ENCODE data around the gene DLGAP1. TPM values are rescaled to one million over a fixed set of nuclear protein-coding genes. Genes with fewer than 3 reads are reported as not detected.

DLGAP1 gene
- total RNA-seq, 1 donor from 2014 or later = 0.48 TPM

DNA sequence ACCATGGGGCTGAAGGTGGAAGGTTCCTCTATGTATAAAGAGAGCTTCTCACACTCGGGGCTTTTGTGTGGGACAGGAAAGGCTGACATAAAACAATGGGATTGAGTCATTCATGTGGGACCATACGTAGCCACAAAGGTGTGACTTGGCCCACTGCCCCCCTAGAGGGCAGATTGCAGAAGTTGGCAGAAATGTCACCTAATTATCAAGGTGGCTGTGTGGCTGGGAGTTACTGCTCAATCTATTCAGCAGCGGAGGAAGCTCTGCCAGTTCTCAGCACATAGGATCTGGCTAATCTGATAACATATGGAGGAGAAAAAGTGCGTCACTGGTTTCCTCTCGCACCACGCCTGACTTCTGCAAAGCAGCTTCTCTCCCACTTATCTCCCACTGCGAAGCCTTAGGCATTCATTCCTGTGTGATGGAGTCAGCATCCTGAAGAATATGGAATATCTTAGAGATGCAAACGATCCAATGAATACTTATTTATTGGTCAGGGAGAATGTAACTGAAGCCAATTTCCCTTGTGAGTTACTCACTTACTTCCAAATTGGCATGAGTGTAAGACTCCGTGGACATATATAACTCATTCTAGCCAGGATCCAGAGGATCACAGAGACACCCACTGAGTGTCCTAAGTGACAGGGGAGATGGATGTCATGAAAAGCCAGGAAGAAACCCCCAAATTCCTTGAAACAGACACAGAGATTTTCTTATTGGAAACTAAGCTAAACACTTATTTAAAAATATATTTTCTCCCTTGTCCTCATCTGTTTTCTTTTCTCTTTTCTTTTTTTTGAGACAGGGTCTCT, 660.4 kb downstream of the DLGAP1 start:
- DNase-seq (ENCODE audit: low spot score) (no peak), ATAC-seq (no peak)

DNA sequence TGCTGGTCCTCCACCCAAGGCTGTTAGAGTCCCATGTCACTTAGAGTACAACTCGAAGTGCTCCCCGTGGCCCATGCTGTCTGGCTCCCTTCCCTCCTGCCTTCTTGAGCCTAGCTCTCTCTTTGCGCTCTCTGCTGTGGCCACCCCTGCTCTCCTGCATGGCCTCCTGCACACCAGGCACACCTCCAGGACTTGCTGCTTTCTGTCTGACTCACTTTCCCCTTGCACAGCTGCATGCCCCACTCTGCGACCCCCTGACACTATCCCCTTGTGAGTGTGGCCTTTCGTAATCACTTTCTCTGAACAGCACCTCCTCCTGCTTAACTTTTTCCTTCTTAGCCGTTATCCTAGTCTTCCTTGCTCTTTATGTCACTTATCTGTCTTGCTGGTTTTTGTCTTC, 661.6 kb downstream of the DLGAP1 start:
- no peak for DNase-seq (ENCODE audit: low spot score)
- no peak for ATAC-seq

DNA sequence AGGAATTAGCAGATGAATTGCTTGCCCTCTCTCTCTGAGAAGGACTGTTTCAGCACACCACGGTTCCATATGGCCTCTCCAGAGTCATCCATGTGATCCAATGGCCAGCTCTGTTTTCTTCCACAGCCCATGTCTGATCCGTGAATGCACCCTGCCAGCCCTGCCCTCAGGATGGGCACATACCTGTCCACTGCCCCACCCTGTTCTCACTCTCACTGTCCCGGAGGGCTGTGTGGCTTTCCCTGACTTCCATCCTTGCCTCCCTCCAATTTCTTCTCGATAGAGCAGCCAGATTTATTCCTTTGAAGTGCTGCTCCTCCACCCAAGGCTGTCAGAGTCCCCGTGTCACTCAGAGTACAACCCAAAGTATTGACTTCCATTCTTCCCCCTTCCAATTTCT, 662.0 kb downstream of the DLGAP1 start:
- DNase-seq (ENCODE audit: low spot score) (no peak), ATAC-seq (no peak)

- DNase-seq (ENCODE audit: low spot score) = no peak
- ATAC-seq = no peak
These were observed 662.4 kb downstream of the DLGAP1 start for GRCh38 chr18:3792711-3793110.

DNA sequence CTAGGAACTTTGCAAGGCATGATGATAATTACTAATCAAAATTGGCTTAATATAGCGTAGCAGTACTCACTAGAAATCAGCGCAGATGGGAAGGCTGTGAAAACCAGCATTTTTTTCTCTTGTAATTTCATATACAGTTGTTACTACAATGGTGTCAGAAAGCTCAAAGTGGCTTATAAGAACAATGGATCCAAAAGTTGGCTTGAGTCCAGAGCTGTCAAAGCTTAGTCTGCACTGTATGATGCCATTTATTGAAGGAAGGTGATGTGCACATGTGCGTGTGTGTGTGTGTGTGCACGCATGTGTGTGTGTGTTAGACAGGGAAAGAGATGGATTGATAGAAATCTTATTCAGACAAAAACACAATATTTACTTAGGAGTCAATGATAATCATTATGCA, 663.9 kb downstream of the DLGAP1 start:
- DNase-seq (ENCODE audit: low spot score) (no peak), ATAC-seq (no peak)

DNA sequence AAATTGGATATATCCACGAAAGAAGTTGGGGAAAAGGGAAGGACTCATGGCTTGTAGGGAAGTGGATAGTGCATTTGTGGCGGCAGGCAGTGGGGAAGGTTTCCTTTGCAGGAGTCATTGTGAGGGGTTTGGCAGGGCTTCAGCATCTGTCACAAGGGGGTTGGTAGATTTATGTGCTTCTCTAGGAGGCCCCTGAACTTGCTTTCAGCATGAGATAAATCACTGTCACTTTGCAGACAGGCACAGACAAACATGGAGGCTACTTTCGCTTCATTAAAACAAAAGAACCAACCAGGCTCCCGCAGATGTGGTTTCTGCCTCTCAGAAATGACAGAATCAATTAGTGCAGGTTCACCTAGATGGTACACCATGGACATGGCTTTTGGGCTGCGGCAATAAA, 664.4 kb downstream of the DLGAP1 start:
- ATAC-seq (no peak), DNase-seq (ENCODE audit: low spot score) (no peak)

- no peak for DNase-seq (ENCODE audit: low spot score)
- ATAC-seq = no peak
These were observed 665.6 kb downstream of the DLGAP1 start for GRCh38 chr18:3789525-3789924.

DNA sequence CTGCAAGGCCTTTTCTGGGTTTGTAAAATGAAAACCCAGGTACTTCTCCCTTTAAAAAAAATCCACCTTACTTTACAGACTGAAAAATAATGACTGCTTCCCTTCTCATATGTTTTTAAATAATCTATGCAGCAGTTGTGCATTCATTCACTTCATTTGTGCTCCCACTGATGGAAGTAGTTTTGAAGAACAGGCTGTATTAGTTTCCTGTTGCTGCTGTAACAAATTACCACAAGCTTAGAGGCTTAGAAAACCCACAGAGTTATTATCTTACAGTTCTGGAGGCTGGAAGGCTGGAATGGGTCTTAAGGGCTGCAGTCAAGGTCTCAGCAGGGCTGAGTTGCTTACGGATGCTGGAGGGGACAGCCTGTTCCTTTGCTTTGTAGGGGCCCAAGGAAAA, 670.2 kb downstream of the DLGAP1 start:
- DNase-seq (ENCODE audit: low spot score) (no peak), ATAC-seq (no peak)

DNA sequence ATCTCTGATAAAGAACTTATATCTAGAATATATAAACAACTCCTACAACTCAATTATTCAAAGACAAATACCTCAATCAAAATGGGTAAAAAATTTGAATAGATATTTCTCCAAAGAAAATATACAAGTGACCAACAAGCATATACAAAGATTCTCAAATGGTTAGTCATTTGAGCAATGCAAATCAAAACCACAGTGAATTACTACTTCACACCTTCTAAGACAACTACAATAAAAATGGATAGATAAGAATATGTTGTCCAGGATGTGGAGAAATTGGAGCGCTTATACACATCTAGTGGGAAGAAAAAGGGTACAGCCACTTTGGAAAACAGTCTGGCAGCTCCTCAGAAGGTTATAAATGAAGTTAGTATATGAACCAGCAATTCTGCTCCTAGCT, 672.2 kb downstream of the DLGAP1 start:
- no peak for DNase-seq (ENCODE audit: low spot score)
- no peak for ATAC-seq

GRCh38 chr18:3777719-3778118, 677.4 kb downstream of the DLGAP1 start:
- no peak for ATAC-seq
- DNase-seq (ENCODE audit: low spot score) = no peak

- DNase-seq (ENCODE audit: low spot score) (no peak), ATAC-seq (no peak)
These were observed 678.0 kb downstream of the DLGAP1 start for GRCh38 chr18:3777122-3777521.

DNA sequence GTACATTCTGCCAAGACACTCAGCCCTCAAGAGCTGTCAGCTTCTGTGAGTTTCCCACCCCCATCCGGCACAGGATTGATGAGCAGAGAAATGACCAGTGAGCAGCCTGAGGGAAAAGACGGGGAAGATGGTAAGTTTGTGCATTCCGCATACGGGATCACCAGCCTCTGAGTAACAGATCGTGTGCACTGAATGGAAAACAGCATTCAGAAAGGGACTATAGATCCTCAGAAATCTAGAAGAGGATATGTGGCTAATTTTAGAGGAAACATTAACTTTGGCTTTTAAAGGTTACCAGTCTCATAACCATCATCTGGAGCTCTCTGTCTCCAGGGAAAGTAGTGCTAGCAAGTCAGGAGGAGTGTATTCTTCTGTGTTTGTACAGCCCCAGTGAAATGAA, 679.1 kb downstream of the DLGAP1 start:
- DNase-seq (ENCODE audit: low spot score) (no peak), ATAC-seq (no peak)

GRCh38 chr18:3773303-3773702, 681.8 kb downstream of the DLGAP1 start:
- DNase-seq (ENCODE audit: low spot score) (no peak), ATAC-seq (peak; percentile 32)

DNA sequence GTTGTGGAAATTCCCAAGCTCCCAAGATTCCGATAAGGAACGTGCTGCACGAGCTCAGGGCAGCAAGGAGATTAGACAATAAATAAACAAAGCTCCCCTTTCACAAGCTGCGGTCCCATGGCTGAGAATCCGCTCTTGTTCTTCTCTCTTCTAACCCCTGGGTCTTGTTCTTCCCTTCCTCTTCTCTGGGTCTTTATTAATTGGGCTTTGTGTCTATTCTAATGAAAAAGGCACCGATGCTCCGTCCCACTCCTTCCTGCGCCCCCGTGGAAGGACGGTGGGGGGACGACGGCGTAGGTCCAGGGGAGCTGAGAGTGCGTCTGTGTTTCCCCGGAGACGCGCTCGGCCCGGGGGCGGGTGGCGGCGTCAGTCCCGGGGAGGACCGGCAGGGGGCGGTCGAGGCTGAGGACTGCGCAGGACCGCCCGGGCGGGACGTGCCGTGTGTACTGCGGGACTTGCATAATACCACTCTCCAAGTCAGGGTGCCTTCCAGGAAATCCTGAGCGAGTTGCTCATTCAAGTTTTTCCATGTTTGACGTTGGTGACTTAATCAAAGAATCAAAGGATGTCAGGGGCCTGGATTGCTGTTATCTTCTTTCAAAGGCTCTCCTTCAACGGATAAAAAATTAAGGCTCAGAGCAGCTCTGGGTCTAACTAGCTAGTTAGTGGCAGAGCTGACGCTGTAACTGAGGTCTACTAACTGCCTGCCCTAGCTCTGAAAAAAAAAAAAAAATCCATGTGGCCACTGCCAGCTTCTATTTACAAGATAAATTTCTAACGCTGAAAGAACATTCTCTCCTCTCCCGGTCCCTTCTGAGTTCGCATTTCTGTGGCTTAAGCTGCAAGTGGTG, 683.8 kb downstream of the DLGAP1 start:
- ATAC-seq = peak; percentile 99
- peak; percentile 88 for DNase-seq (ENCODE audit: low spot score)

GRCh38 chr18:3761266-3761665, 693.8 kb downstream of the DLGAP1 start:
- ATAC-seq = no peak
- no peak for DNase-seq (ENCODE audit: low spot score)

DNA sequence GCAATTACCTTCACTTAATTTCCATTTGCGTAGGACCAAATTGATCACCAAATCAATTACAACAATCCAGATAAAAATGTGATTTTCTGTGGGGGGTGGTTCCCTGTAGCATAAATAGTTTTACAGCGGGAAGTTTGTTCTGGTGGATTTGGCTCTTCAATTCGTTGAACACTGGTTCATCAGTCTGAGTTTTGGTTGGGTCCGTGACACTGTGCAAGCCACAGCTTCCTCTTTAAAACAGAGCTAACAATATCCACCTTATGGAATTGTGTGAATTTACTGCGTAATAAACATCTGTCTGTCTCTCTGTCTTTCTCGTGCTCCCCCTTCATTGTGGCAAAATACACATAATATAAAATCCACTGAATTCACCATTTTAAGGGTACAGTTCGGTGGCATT, 694.4 kb downstream of the DLGAP1 start:
- DNase-seq (ENCODE audit: low spot score) (no peak), ATAC-seq (no peak)

GRCh38 chr18:3759099-3759498, 696.0 kb downstream of the DLGAP1 start:
- DNase-seq (ENCODE audit: low spot score) (no peak), ATAC-seq (no peak)

- DNase-seq (ENCODE audit: low spot score) = no peak
- no peak for ATAC-seq
These were observed 696.6 kb downstream of the DLGAP1 start for GRCh38 chr18:3758531-3758930.

- DNase-seq (ENCODE audit: low spot score) (no peak), ATAC-seq (no peak)
These were observed 697.7 kb downstream of the DLGAP1 start for GRCh38 chr18:3757361-3757760.

- ATAC-seq (no peak), DNase-seq (ENCODE audit: low spot score) (no peak)
These were observed 702.0 kb downstream of the DLGAP1 start for GRCh38 chr18:3753106-3753505.

GRCh38 chr18:3748086-3748485, 707.0 kb downstream of the DLGAP1 start:
- no peak for ATAC-seq

More at GRCh38 chr18:3748086-3748485, 707.0 kb downstream of the DLGAP1 start:
- no peak for DNase-seq (ENCODE audit: low spot score)

Data from left lobe of liver (tissue), 2 donors.